NCI-H146 treated with DMSO at 0.1 percent for 48 hours (cell line): ENCODE results near the gene TEX55.
"Not testable (repeated sequence)": the region's sequence is repeated elsewhere in the genome, so short reads cannot be mapped to it uniquely, and the experiment has no call there.

Experiments used
- DNase-seq: peaks from one replicate; lab custom pipeline; 2025; ENCODE audit not compliant: unreplicated experiment; lab: John Stamatoyannopoulos, UW

Gene TEX55

DNA sequence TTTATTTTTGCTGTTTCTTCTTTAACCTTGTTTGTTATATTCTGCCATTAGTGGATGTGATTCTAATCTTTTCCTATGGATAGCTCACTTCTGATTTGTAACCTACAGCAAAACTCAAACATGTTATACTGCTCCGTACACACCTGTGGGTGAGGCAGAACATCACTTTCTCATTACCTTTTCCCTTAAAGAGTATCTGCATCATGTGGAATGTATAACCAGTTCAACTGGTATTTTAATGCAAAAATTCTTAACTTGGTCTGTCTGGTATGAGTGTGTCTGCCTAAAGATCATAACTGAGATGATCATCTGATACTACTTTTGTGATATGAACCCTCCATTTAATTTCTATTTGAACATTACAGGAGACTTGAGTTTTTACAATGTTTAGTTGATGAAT lies 14.4 kb downstream of the TEX55 start:
- no peak for DNase-seq

GRCh38 chr3:119160815-119161214 lies 14.8 kb downstream of the TEX55 start:
- no peak for DNase-seq

DNA sequence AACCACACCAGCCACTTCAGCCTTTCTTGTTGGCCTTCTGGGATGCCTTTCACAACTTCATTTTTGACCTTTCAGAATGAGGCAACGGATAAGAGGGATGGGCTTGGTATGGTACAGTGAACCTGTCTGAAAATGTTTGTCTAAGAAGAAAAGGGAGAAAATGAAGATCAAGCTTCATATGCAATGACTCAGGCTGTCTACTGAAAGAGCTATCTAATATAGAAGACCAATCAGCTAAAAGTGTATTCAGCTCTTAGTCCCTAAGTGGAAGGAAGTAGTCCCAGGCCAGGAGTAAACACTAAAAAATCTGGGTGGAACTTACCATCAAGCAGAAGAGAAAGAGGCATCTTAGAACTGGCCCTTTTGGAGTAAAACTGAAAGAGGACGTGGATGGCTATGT lies 15.3 kb downstream of the TEX55 start:
- no peak for DNase-seq

GRCh38 chr3:119164745-119165144 lies 18.8 kb downstream of the TEX55 start:
- DNase-seq: not testable (repeated sequence)

DNA sequence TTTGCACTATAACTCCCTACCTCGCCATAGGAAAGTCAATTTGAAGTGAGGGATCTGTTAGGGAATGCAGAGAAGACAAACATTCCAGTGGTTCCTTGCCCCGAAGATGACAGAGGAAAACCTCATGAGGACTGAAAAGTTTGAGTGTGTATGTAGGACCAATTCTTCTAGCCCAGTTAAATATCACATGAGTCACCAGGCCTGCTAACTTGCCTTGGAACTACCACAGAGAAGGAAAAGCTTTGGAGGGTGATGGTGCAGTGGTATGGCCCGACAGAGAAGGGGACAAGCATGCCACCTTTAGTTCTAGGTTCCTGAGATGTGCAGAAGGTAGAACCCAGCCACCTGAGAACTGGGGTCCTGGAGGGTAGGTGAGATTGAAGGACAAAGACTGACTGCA lies 24.9 kb downstream of the TEX55 start:
- DNase-seq: no peak

DNA sequence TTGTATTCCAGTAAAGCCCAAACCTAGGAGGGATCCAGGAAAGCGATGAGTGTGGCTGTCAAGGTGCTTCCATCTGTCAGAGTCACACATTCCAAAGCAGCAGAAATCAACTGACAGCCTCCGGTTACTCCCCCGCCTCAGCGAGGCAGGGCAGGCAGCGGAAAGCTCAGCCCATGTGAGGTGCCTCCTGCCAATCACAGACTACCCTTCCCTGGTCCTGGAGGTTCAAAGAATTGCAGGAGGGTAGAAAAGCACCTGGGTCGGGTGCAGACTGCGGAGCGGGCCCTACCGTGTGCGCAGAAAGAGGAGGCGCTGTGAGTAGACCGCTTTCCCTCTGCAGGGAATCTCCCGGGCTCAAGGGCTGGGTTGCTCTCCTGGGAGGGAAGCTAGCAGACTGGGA lies 27.4 kb downstream of the TEX55 start, which contains the start of gene UPK1B:
Gene UPK1B (plus strand): TSS at position 274 of the 400 bp plus-strand sequence. CDS start 13,144 bp downstream, outside the sequence.
- no peak for DNase-seq

GRCh38 chr3:119175872-119176756 lies 30.1 kb downstream of the TEX55 start:
- no peak for DNase-seq

- DNase-seq: no peak
Observed at GRCh38 chr3:119176778-119177177, 30.8 kb downstream of the TEX55 start.

DNA sequence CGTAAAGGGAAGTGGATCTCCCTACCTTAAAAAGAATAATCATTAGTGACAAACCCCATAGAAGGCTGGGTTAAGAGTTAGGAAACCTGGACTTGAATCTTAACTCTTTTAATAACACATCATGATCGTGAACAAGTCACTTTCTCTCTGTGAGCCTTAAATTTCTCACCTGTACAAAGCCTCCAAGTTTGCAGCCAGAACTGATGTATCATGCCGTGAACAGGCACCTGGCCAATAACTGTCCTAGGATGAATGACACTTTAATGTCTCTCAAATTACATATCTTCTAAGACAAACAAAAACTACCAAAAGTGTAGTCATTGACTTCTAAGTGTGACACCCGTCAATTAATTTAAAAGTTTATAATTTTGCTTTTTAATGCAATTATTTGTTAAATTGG lies 31.4 kb downstream of the TEX55 start:
- DNase-seq: no peak

GRCh38 chr3:119181765-119182164 lies 35.8 kb downstream of the TEX55 start:
- DNase-seq: no peak

DNA sequence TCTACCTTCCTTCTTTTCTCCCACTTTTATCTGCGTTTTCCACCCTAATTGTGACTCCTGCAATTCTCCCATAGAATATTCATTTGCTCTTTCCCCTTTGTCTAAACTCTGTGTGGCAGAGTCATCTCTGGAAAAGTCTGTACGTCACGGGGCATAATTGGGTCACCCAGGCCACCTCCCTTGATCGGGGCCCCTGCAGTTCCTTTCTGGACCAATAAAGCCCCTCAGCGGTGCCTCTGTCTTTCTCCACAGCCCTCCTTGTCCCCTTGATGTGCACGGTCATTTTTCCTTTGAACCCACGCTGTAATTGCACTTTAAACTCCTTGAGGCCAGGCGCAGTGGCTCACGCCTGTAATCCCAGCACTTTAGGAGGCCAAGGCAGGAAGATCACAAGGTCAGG lies 38.1 kb downstream of the TEX55 start:
- no peak for DNase-seq

DNA sequence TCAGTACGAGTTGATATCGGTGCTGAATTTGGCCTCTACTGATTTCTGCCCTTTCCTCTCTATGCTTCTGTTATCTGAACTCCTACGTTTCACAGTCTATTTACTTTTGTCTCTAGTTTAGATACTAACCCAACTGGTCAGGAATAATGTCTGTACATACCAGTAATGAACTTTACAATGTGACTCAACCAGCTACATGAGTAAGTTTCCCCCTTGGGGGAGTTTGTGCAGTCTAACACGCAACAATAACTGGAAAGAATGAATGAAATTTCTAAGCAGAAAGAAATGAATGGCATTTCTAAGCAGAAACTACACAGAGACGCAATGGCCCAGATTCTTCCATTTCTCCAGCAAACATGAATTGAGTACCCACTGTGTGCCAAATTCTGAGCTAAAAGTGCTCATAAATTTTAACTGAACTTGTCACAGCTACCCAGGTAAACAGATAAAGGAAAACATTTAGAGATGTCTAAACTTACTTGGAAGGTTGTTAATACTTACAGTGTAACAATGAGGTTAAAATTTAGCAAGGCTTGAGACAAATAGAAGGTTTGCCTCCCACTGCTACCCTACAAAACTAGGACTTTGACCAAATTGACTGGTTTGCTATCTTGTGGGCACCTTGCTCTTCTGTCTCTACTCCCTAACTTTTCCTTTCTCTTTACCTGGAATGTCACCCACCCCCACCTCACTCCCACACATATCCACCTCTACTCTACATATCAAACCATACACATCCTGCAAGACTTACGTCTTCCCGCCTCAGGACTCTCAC lies 39.0 kb downstream of the TEX55 start:
- no peak for DNase-seq

- no peak for DNase-seq
Observed at GRCh38 chr3:119187266-119187665, 41.3 kb downstream of the TEX55 start.

DNA sequence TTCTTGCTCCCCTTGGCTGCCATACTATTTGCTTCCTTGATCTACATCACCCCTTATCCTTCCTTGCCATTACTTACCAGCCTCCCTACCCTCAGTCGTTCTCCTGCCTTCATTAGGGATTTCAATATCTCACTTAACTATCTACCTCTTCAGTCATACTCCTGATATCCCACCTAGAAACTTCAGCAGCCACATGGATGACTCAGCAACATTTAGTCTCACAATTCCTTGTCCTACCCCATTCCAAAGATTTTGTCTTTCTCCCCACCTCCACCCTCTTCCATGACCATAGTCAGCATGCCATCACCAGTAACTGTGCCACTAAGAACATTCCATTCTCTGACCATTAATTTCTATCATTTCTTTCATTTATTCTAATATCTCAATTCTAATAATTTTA lies 45.8 kb downstream of the TEX55 start:
- DNase-seq: no peak

- no peak for DNase-seq
Observed at GRCh38 chr3:119194237-119195150, 48.5 kb downstream of the TEX55 start.

- no peak for DNase-seq
Observed at GRCh38 chr3:119195151-119195476, 49.1 kb downstream of the TEX55 start.

GRCh38 chr3:119195911-119196310 lies 49.9 kb downstream of the TEX55 start:
- no peak for DNase-seq
